GM21786 (cell line): Measurements from ENCODE around the gene C1orf50.

Source experiments
- ATAC-seq: cut with Tn5 transposase; IDR thresholded peaks from one replicate; pipeline ENCODE4 v1.9.1; 2021; ENCODE audit not compliant: unreplicated experiment

C1orf50 gene

GRCh38 chr1:42758641-42759040, 8.4 kb upstream of the C1orf50 start:
- no peak for ATAC-seq

DNA sequence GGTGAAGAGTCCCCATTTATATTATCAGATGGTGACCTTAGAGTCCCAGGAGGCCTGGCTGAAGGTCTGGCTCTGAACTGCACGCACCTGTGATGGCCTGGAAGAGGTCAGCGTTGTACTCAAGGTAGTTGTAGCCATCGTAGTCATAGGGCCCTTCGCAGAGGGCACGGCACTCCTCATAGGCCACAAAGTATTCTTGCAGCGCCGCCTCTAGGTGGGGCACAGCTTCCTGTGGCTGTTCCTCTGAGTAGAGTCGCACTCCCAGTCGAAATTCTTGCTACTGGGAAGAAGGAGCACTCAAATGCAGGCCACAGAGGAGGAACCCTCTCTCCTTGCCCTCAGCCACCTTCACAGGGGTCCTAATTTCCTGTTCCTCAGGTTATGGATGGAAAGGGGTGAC, 7.9 kb upstream of the C1orf50 start:
- ATAC-seq, result no peak

GRCh38 chr1:42761567-42761966, 5.5 kb upstream of the C1orf50 start:
- ATAC-seq, result no peak

GRCh38 chr1:42762269-42762668, 4.8 kb upstream of the C1orf50 start:
- ATAC-seq, result no peak

DNA sequence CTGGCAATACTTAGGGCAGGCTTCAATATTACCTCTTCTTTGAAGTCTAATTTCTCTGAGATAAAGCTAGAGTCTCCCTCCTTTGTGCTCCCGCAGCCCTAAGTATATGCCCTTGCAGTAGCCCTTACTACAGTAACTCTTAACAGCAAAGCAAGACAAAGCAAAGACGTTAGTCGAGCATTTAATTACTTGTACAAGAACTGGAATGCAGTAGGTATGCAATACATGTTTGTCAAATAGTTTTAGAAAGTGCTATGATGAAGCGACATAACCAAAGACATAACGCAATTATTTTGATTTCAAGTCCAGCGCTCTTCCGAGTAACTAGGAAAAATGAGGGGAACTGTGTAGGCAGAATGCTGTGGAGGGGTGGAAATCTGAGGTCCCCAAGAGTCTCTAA, 1.8 kb upstream of the C1orf50 start:
- ATAC-seq, result no peak

GRCh38 chr1:42765832-42766740, 963 bp upstream of the C1orf50 start:
- peak; percentile 13 for ATAC-seq

- peak; percentile 10 for ATAC-seq
These were observed 506 bp downstream of the C1orf50 start for GRCh38 chr1:42767510-42768000.

DNA sequence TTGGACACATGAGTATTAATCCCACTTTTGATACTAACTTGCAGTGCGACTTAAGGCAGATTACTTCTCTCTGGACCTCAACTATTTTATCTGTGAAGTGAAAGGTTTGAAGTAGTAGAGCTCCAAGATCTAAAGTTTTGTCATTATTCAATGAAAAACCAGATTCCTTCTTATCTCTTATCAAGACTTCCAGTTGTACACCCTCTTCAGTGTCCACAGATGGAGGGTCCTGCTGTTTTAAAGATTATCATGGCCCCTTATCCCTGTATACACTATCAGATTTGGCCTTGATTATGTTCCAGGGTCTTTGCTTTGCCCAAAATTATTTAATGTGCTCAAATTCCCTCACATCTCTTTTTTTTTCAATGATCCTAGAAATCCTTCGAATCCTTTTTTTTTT, 1.1 kb downstream of the C1orf50 start:
- no peak for ATAC-seq

DNA sequence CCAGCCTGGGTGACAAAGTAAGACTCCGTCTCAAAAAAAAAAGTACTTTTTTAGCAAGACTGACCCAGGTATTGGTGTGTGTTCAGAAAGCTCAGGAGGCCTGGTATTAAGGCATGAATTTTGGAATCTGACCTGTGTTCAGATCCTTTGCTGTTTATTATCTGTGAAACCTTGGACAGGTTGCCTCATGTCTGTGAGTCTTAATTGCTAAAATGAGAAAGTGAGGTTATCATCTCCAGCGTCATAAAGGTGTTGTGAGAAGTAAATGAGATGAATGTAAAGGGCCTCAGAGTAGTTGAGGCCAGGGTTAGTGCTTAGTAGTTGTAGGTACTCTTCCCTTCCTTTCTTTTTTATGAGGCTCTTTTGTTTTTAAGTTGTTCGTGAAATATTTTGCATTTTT, 2.8 kb downstream of the C1orf50 start:
- no peak for ATAC-seq

GRCh38 chr1:42773420-42773819, 6.4 kb downstream of the C1orf50 start:
- no peak for ATAC-seq

GRCh38 chr1:42774928-42775526, 8.0 kb downstream of the C1orf50 start:
- ATAC-seq, result no peak

- no peak for ATAC-seq
These were observed 9.5 kb downstream of the C1orf50 start for GRCh38 chr1:42776502-42776901.

GRCh38 chr1:42777852-42778251, 10.8 kb downstream of the C1orf50 start:
- no peak for ATAC-seq

- no peak for ATAC-seq
These were observed 12.7 kb downstream of the C1orf50 start for GRCh38 chr1:42779725-42780124.

GRCh38 chr1:42780176-42780575, 13.1 kb downstream of the C1orf50 start:
- ATAC-seq, result no peak

DNA sequence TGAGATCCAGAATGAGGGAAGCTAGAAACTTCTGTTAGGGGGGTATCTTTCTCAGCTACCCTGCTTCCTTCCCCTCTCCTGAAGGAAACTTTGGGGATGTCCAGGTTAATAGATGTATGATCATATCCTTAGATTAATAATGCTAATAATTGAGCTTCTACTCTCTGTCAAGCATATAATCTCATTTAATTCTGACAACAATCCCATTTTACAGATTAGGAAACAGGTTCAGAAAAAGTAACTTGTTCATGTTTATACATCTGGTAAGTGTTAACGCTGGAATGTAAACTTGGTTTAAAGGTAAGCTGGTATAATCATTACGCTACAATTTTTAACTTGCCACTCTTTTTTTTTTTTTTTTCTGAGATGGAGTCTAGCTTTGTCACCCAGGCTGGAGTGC, 16.0 kb downstream of the C1orf50 start:
- no peak for ATAC-seq

DNA sequence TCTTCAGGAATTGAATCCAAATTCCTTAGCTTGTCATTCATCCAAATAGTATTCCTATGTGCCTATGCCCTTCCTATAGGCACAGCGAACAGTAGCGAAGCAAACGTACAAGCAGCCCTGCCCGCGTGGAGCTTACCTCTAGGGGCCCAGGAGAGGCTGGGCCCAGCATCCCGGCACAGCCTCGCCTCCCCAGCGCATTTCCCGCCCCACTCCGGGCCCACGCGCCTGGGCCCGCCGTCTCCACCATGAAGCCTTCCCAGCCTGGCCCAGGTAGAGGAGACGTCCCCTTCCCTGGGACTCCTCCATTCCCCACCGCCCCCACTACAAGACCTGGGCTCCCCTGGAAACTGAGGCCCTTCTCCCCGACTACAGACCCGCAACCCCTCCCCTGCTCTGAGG, 17.5 kb downstream of the C1orf50 start:
- no peak for ATAC-seq

DNA sequence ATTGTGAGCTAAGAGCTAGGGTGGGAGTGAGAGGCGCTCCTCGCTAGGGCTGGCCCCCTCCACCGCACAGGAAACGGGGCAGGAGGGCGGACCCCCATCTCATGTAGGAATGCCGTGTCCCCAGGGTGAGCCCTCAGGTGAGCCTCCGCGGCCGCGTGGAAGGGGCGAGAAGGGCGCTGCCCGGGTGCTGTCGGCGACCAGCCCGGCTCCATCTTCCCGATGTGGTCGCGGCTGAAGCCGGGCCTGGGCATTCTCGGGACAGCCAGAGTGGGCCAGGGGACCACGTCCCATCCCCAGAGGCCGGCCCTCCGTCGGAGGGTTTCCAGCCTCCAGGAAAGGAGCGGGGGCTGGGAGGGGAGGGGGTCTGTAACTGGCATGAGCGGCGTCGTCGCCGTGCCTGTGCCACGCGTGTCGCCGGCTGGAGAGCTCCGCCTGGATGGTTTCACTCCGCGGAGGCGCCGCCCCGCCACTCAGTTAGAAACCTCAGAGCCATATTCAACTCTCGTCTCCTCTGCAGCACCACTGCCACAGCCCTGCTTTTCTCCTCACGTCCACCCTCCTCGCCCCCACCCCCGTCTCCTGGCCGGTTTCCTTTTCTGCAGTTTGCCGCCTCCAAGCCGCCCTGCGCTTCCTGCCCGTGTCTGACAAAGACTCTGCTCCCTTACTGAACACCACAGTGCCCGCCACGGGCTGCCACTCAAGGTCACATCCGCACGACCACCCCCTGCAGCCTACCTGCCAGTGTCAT, 18.1 kb downstream of the C1orf50 start, which contains the start of gene TMEM269:
TMEM269 (plus strand) TSS at position 46 of the 748 bp plus-strand sequence. CDS start 4,903 bp downstream, outside the sequence.
- ATAC-seq, result no peak

DNA sequence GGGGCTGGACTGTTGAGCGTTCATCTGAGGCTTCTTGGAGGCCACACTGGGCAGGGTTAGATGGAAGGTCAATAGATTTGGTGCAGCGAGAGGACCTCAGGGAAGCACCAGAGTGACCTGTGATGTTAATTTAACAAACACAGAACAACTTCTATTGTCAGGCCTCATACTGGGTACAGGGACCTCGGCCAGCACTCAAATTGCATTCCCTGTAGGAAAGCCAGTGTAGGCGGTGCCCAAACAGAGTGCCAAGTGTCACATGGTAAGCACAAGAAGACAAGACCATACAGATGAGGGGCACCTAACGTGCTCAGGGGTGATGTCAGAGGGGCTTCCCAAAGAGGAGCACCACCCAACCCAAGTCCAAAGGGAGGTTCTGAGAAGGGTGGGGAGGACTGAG, 19.0 kb downstream of the C1orf50 start:
- ATAC-seq, result no peak

- ATAC-seq, result no peak
These were observed 21.0 kb downstream of the C1orf50 start for GRCh38 chr1:42788021-42788420.

- no peak for ATAC-seq
These were observed 26.8 kb downstream of the C1orf50 start for GRCh38 chr1:42793824-42794223.
